GM21390 (cell line): ENCODE measurements around the gene OAS1.
"Not testable (repeated sequence)": the region's sequence is repeated elsewhere in the genome, so short reads cannot be mapped to it uniquely, and the experiment has no call there.

Experiments
- ATAC-seq: cut with Tn5 transposase; IDR thresholded peaks from one replicate; pipeline ENCODE4 v1.9.1; 2021; ENCODE audit not compliant: unreplicated experiment

The OAS1 gene

GRCh38 chr12:112933129-112933505 is 26.4 kb downstream of the OAS1 start:
- ATAC-seq = no peak

- ATAC-seq = no peak
These were observed 29.5 kb downstream of the OAS1 start for GRCh38 chr12:112936264-112936663.

- no peak for ATAC-seq
These were observed 30.2 kb downstream of the OAS1 start for GRCh38 chr12:112936927-112937326.

DNA sequence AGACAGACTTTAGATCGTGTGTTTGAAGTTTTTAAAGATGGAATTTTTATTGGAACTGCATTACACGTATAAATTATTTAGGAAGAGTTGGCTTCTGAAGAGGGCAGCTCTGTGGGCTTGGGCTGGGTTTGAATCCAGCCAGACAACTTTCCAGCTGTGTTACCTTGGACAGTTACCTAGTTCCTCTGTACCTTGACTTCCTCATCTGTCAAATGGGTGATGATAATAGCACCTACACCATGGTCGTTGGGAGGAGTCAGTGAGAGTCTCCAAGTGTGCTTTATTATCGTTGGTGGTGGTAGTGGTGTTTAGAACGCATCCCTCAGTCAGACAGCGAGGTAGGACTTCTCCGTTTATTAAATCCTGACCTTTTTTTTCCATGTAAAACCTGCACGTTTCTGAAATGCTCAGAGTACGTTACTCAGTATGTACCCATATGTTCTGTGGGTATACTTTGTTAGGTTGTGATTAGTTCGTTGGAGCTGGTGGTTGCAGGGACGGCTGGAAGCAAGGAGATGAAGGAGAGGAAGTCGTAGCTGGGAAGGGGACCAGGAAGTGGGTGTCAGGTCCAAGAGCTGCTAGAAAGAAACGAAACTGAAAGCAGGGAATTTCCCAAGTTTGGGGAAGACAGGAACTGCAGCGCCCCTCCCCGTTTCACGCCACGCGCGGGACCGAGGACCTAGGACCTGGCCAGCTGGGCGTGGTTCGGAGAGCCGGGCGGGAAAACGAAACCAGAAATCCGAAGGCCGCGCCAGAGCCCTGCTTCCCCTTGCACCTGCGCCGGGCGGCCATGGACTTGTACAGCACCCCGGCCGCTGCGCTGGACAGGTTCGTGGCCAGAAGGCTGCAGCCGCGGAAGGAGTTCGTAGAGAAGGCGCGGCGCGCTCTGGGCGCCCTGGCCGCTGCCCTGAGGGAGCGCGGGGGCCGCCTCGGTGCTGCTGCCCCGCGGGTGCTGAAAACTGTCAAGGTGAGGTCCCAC is 31.3 kb downstream of the OAS1 start, which contains the start of gene OAS3:
OAS3 (plus strand) TSS at position 734 of the 979 bp plus-strand sequence; CDS start at position 791, 57 bp downstream.
- ATAC-seq = peak; percentile 35

DNA sequence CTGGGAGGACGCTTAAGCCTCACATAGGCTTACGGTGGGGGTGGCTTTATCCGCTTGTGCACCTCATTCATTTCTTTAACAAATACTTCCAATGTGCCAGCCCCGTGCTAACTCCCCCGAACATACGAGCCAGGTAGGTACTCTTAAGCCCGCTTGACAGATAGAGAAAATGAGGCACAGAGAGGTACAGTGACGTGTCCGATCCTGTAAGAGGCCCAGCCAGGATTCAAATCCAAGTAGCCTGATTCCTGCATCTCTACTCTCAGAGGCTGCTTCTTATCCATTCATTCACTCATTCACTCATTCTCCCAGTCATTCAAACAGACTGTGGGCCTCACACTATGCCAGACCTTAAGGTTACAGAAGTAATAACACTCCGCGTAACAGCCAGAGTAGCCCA is 32.0 kb downstream of the OAS1 start:
- ATAC-seq = no peak

- ATAC-seq = peak; percentile 72
These were observed 33.1 kb downstream of the OAS1 start for GRCh38 chr12:112939761-112940381.

DNA sequence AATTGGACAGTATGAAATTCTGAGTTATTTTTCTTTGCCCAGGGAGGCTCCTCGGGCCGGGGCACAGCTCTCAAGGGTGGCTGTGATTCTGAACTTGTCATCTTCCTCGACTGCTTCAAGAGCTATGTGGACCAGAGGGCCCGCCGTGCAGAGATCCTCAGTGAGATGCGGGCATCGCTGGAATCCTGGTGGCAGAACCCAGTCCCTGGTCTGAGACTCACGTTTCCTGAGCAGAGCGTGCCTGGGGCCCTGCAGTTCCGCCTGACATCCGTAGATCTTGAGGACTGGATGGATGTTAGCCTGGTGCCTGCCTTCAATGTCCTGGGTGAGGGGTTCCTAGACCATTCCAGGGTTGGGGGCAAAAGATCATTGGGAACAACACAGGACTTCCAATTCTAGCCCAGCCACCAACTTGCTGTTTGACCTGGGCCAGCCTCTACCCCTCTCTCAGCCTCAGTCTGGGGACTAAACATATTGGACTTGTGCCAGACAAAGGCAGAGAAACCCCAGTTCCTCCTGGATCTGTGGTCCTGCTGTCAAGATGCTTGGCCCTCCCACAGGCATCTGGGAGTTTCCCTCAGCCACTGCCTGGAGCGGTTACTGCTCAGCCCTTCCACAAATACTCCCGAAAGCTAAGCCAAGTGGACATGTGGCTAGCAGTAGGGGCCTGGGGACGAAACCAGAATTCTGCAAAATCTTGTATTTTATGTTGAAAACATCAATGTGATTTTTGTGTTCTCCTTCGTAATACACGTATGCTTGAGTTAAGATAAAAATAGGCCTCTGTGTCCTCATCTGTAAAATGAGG is 35.0 kb downstream of the OAS1 start:
- no peak for ATAC-seq

- no peak for ATAC-seq
These were observed 35.8 kb downstream of the OAS1 start for GRCh38 chr12:112942572-112942971.

GRCh38 chr12:112944024-112944690 is 37.4 kb downstream of the OAS1 start:
- no peak for ATAC-seq

GRCh38 chr12:112945515-112945914 is 38.8 kb downstream of the OAS1 start:
- no peak for ATAC-seq

- ATAC-seq = no peak
These were observed 39.7 kb downstream of the OAS1 start for GRCh38 chr12:112946236-112947000.

DNA sequence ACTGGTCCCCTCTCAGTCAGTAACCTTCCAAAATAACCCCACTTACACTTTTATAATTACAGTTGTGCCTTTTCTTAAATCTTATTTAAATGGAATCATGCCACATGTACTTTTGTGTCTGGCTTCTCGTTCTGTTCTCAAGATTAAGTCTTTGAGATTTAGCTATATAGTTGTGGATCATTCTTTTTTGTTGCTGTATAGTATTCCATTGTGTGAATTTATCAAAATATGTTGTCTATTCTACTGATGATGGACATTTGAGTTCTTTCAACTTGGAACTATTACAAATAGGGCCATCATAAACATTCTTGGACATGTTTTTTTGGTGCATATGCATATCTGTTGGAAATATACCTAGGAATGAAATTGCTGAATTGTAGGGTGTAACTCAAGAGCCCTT is 40.6 kb downstream of the OAS1 start:
- no peak for ATAC-seq

DNA sequence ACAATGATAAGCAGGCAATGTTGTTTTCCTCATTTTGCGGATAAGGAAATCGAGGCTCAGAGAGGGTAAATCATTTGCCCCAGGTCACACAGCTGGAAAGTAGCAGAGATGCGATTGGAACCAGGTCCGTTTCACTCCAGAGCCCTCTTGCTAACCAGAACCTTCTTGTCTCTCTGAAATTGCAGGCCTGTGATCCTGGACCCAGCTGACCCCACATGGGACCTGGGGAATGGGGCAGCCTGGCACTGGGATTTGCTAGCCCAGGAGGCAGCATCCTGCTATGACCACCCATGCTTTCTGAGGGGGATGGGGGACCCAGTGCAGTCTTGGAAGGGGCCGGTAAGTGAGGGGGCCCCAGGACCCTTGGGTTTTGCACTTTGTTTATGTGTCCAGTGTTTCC is 41.0 kb downstream of the OAS1 start:
- ATAC-seq = no peak

DNA sequence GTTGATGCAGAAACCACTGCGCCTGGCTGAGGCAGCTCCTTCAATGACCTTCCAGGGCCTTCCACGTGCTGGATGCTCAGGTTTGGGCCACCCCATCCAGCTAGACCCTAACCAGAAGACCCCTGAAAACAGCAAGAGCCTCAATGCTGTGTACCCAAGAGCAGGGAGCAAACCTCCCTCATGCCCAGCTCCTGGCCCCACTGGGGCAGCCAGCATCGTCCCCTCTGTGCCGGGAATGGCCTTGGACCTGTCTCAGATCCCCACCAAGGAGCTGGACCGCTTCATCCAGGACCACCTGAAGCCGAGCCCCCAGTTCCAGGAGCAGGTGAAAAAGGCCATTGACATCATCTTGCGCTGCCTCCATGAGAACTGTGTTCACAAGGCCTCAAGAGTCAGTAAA is 42.0 kb downstream of the OAS1 start:
- no peak for ATAC-seq

- no peak for ATAC-seq
These were observed 43.9 kb downstream of the OAS1 start for GRCh38 chr12:112950701-112951100.

DNA sequence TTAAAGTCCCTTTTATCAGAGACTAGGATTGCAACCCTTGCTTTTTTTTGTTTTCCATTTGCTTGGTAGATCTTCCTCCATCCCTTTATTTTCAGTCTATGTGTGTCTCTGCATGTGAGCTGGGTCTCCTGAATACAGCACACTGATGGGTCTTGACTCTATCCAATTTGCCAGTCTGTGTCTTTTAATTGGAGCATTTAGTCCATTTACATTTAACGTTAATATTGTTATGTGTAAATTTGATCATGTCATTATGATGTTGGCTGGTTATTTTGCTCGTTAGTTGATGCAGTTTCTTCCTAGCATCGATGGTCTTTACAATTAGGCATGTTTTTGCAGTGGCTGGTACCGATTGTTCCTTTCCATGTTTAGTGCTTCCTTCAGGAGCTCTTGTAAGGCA is 50.4 kb downstream of the OAS1 start:
- ATAC-seq = not testable (repeated sequence)

DNA sequence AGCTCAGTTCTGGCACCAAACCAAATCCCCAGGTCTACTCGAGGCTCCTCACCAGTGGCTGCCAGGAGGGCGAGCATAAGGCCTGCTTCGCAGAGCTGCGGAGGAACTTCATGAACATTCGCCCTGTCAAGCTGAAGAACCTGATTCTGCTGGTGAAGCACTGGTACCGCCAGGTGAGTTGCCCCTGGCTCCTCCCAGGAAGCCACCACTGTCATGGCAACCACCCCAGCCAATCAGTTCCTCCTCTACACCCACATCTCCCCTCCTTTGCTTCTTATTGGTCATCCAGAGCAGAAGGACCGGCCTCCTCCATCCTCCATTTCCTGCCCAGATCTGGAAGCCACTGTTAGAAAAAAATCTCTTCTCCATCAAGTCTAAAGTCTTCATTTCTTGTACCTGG is 54.3 kb downstream of the OAS1 start:
- no peak for ATAC-seq

GRCh38 chr12:112961536-112961935 is 54.8 kb downstream of the OAS1 start:
- no peak for ATAC-seq

- ATAC-seq = no peak
These were observed 55.8 kb downstream of the OAS1 start for GRCh38 chr12:112962561-112962960.

DNA sequence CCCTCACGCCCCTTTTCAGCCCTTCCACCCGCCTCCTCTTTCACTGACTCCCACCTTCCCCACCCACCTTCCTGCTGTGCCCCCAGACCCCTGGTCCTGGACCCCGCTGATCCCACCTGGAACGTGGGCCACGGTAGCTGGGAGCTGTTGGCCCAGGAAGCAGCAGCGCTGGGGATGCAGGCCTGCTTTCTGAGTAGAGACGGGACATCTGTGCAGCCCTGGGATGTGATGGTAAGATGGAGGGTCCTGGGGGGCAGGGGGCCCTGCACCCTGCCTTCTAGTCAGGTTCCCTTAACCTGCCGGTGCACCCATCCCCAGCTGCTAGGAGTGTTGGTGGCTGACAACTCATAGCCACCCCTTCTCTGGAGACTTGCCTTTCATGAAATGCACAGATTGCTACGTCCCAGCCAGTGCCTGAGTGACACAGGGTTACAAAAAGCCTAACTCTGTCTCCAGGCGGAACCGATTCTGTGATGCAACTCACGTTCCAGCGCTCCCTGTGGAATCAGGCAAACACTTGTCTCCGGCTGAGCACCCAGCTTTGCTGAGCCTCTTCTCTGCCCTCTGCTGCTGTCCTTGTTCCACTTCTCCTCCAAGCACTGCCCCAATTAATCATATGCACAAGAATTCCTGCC is 56.6 kb downstream of the OAS1 start:
- ATAC-seq = no peak
